Astrocyte of the cerebellum (primary cell): ENCODE results near the gene OR52E4.

ENCODE experiments used
- DNase-seq: peaks from one replicate; pipeline ENCODE4 v3.0.0-alpha.2; 2011; ENCODE audit warnings: low read depth
- H3K4me3 ChIP-seq: 2 replicates; pipeline ENCODE4 v1.5.1; 2011; ENCODE audit warnings: mild to moderate bottlenecking, low read depth, low read length, moderate library complexity
- in situ Hi-C: cut with HindIII; loops from 2 replicates; pipeline ENCODE4 v1.10.0; 2017; ENCODE audit warnings: low sequenced_read_pairs
- TF ChIP-seq, protein P1 (sequence below): IDR thresholded peaks from 2 replicates; pipeline ENCODE4 v1.5.1; 2012; ENCODE audit warnings: low read length, low read depth, moderate library complexity, mild to moderate bottlenecking; ENCODE audit errors: missing control alignments

The OR52E4 gene

DNA sequence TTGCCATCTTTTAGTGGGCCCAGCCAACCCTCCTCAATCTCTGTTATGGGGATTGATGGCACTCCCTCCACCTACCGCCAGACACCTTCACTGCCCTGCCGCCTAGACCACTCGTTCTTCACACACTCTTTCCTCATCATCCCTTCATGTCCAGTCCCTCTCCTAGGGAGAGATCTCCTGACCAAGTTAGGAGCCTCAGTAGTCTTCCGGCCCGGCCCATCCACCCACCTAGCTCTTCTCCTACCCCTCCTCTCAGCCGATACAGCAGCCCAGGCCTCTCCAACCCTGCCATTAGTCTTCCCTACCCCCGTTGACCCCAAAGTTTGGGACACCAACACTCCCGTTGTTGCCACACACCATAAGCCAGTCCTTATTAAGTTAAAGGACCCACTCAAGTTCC, 50.6 kb downstream of the OR52E4 start:
- TF ChIP-seq, protein P1, sequence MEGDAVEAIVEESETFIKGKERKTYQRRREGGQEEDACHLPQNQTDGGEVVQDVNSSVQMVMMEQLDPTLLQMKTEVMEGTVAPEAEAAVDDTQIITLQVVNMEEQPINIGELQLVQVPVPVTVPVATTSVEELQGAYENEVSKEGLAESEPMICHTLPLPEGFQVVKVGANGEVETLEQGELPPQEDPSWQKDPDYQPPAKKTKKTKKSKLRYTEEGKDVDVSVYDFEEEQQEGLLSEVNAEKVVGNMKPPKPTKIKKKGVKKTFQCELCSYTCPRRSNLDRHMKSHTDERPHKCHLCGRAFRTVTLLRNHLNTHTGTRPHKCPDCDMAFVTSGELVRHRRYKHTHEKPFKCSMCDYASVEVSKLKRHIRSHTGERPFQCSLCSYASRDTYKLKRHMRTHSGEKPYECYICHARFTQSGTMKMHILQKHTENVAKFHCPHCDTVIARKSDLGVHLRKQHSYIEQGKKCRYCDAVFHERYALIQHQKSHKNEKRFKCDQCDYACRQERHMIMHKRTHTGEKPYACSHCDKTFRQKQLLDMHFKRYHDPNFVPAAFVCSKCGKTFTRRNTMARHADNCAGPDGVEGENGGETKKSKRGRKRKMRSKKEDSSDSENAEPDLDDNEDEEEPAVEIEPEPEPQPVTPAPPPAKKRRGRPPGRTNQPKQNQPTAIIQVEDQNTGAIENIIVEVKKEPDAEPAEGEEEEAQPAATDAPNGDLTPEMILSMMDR, result no peak
- DNase-seq, result no peak
- in situ Hi-C loops, result no loop called here
- no peak overlapping the region for H3K4me3 ChIP-seq

GRCh38 chr11:5932671-5933070, 52.2 kb downstream of the OR52E4 start:
- no peak overlapping the region for H3K4me3 ChIP-seq
- in situ Hi-C loops, result no loop called here
- TF ChIP-seq, protein P1, result no peak
- DNase-seq, result no peak

DNA sequence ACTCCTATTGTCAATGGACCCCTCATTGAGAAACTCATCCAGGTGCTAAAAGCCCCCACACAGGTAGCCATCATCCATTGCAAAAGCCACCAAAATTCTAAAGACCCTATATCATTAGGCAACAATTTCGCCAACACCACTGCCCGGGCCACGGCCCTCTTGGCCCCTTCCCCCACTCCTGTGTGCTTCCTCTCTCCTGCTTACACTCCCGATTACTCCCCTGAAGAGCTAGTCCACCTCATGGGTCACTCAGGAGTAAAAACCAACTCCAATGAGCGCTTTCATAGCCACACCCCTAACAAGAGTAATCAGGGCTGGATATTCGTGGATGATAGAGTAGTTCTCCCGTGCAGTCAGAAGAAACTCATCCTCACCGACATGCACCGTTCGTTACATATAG, 52.7 kb downstream of the OR52E4 start:
- TF ChIP-seq, protein P1, result no peak
- in situ Hi-C loops, result no loop called here
- no peak overlapping the region for H3K4me3 ChIP-seq
- no peak for DNase-seq
